ENCODE measurements around the gene CLEC4M.

CLEC4M gene

GRCh38 chr19:7772752-7773291 is 9.8 kb downstream of the CLEC4M start:
- Histone ChIP-seq H3K4me3 (IDR thresholded peaks at IDR 0.05; ENCODE audit: insufficient read depth, low read depth, low read length) (no peak overlapping the region), H3K36me3 (ENCODE audit: insufficient read depth) (no peaks in the 10 kb centered on the region), H4K20me1 (ENCODE audit: insufficient read depth) (no peaks in the 10 kb centered on the region), H3K27me3 (ENCODE audit: insufficient read depth, low read depth) (peaks cover 73% of the 10 kb centered on the region; the same call in 1 of the 2 replicates), H3K27ac (no peak overlapping the region), H3K4me1 (ENCODE audit: low read depth, poor library complexity, severe bottlenecking) (peaks cover 15% of the 10 kb centered on the region), H2AFZ (ENCODE audit: low read depth) (no peak overlapping the region), H3K4me2 (no peak overlapping the region), H3K79me2 (ENCODE audit: insufficient read depth, low read depth) (no peaks in the 10 kb centered on the region), H3K9ac (no peak overlapping the region)
- no peak for TF ChIP-seq CTCF (conservative IDR thresholded peaks at IDR 0.05; ENCODE audit: low read depth, low read length)

- Histone ChIP-seq H3K9ac (no peak overlapping the region), H3K4me3 (IDR thresholded peaks at IDR 0.05; ENCODE audit: insufficient read depth, low read depth, low read length) (no peak overlapping the region), H3K4me1 (ENCODE audit: low read depth, poor library complexity, severe bottlenecking) (peaks cover 15% of the 10 kb centered on the region), H3K4me2 (no peak overlapping the region), H2AFZ (ENCODE audit: low read depth) (no peak overlapping the region), H3K36me3 (ENCODE audit: insufficient read depth) (no peaks in the 10 kb centered on the region), H3K27ac (no peak overlapping the region), H3K27me3 (ENCODE audit: insufficient read depth, low read depth) (peaks cover 72% of the 10 kb centered on the region; the same call in 1 of the 2 replicates), H3K79me2 (ENCODE audit: insufficient read depth, low read depth) (no peaks in the 10 kb centered on the region), H4K20me1 (ENCODE audit: insufficient read depth) (no peaks in the 10 kb centered on the region)
- no peak for TF ChIP-seq CTCF (conservative IDR thresholded peaks at IDR 0.05; ENCODE audit: low read depth, low read length)
Observed at GRCh38 chr19:7773841-7774240, 10.8 kb downstream of the CLEC4M start.

- H3K4me1 ChIP-seq (ENCODE audit: low read depth, poor library complexity, severe bottlenecking) = peaks cover 15% of the 10 kb centered on the region
- H3K27me3 ChIP-seq (ENCODE audit: insufficient read depth, low read depth) = peaks cover 78% of the 10 kb centered on the region
Observed at GRCh38 chr19:7775761-7776160, 12.7 kb downstream of the CLEC4M start.

GRCh38 chr19:7778081-7778480 is 15.0 kb downstream of the CLEC4M start:
- H3K27ac ChIP-seq = no peak overlapping the region
- TF ChIP-seq CTCF (conservative IDR thresholded peaks at IDR 0.05; ENCODE audit: low read depth, low read length) = no peak
- no peak overlapping the region for H2AFZ ChIP-seq (ENCODE audit: low read depth)
- H3K79me2 ChIP-seq (ENCODE audit: insufficient read depth, low read depth) = no peaks in the 10 kb centered on the region
- H3K9ac ChIP-seq = no peak overlapping the region
- peaks cover 2% of the 10 kb centered on the region for H3K4me1 ChIP-seq (ENCODE audit: low read depth, poor library complexity, severe bottlenecking)
- H3K27me3 ChIP-seq (ENCODE audit: insufficient read depth, low read depth) = peaks cover 84% of the 10 kb centered on the region
- no peaks in the 10 kb centered on the region for H4K20me1 ChIP-seq (ENCODE audit: insufficient read depth)
- H3K4me3 ChIP-seq (IDR thresholded peaks at IDR 0.05; ENCODE audit: insufficient read depth, low read depth, low read length) = no peak overlapping the region
- no peak overlapping the region for H3K4me2 ChIP-seq
- no peaks in the 10 kb centered on the region for H3K36me3 ChIP-seq (ENCODE audit: insufficient read depth)

More at GRCh38 chr19:7775761-7776160, 12.7 kb downstream of the CLEC4M start:
- H3K4me3 ChIP-seq (IDR thresholded peaks at IDR 0.05; ENCODE audit: insufficient read depth, low read depth, low read length) = no peak overlapping the region
- TF ChIP-seq CTCF (conservative IDR thresholded peaks at IDR 0.05; ENCODE audit: low read depth, low read length) = no peak
- no peak overlapping the region for H3K9ac ChIP-seq
- no peak overlapping the region for H2AFZ ChIP-seq (ENCODE audit: low read depth)
- H3K36me3 ChIP-seq (ENCODE audit: insufficient read depth) = no peaks in the 10 kb centered on the region
- H3K79me2 ChIP-seq (ENCODE audit: insufficient read depth, low read depth) = no peaks in the 10 kb centered on the region
- no peak overlapping the region for H3K27ac ChIP-seq
- H4K20me1 ChIP-seq (ENCODE audit: insufficient read depth) = no peaks in the 10 kb centered on the region
- no peak overlapping the region for H3K4me2 ChIP-seq

Data from KMS-11 (cell line).